Measurements from ENCODE around the gene NDUFC1. TPM values are rescaled to one million over a fixed set of nuclear protein-coding genes. Genes with fewer than 3 reads are reported as not detected.

The NDUFC1 gene
- total RNA-seq, 1 donor from 2014 or later = 18.7 TPM

DNA sequence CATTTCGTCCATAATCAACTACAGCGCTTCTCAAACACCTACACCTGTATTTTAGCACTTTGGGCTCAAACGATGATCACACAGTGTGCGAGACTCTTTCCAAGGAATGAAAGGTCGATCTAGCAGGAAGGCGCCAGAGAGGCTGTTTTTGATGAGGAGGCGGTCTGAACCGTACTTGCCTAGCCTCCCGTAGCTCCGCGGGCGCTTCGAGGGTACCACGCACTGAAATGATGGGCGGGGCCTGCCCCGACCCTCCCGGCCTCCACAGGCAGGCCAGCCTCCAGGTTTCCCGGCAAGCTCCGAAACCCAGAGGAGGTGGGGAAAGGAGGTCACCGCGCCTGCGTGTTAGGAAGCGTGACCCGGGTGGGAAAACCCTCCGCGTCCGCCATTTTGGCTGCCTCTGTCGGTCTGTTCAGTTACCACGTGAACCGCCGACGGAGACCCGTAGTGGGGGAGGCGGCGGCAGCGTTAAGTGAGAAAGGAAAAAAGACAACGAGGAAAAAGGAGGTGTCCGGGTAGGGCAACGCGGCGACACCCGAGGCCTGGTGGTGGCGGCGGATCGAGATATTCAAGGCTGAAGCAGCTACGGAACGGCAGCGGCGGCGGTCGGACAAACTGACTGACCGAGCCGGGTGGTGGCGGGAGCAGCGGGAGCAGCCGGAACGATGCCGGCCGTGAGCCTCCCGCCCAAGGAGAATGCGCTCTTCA, 1.0 kb downstream of the NDUFC1 start, which contains the start of gene NAA15:
TSS of gene NAA15 (plus strand) at position 393 of the 708 bp plus-strand sequence. CDS start at position 666, 273 bp downstream.
- TF ChIP-seq, protein P1, sequence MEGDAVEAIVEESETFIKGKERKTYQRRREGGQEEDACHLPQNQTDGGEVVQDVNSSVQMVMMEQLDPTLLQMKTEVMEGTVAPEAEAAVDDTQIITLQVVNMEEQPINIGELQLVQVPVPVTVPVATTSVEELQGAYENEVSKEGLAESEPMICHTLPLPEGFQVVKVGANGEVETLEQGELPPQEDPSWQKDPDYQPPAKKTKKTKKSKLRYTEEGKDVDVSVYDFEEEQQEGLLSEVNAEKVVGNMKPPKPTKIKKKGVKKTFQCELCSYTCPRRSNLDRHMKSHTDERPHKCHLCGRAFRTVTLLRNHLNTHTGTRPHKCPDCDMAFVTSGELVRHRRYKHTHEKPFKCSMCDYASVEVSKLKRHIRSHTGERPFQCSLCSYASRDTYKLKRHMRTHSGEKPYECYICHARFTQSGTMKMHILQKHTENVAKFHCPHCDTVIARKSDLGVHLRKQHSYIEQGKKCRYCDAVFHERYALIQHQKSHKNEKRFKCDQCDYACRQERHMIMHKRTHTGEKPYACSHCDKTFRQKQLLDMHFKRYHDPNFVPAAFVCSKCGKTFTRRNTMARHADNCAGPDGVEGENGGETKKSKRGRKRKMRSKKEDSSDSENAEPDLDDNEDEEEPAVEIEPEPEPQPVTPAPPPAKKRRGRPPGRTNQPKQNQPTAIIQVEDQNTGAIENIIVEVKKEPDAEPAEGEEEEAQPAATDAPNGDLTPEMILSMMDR (IDR thresholded peaks at IDR 0.05; ENCODE audit: insufficient read depth, low read length, severe bottlenecking) = no peak
- no peak for FAIRE-seq
- Histone ChIP-seq H3K27me3 (ENCODE audit: control insufficient read depth, insufficient read depth, low read length) (no peaks in the 10 kb centered on the region), H3K4me3 (ENCODE audit: low read depth, low read length) (peak within 1 kb of the TSS; percentile 98), H3K36me3 (ENCODE audit: control insufficient read depth, insufficient read depth, low read length) (peaks cover 4% of the 10 kb centered on the region)
- peak; percentile 94 for DNase-seq (ENCODE audit: low read depth)

- H3K4me3 ChIP-seq (ENCODE audit: low read depth, low read length) = peak overlapping the region; percentile 98
- H3K27me3 ChIP-seq (ENCODE audit: control insufficient read depth, insufficient read depth, low read length) = no peaks in the 10 kb centered on the region
- FAIRE-seq (no peak), DNase-seq (ENCODE audit: low read depth) (peak; percentile 79)
- H3K36me3 ChIP-seq (ENCODE audit: control insufficient read depth, insufficient read depth, low read length) = peaks cover 3% of the 10 kb centered on the region
- TF ChIP-seq, protein P1 (IDR thresholded peaks at IDR 0.05; ENCODE audit: insufficient read depth, low read length, severe bottlenecking) = no peak
These were observed 1.7 kb downstream of the NDUFC1 start for GRCh38 chr4:139300431-139301112.

DNA sequence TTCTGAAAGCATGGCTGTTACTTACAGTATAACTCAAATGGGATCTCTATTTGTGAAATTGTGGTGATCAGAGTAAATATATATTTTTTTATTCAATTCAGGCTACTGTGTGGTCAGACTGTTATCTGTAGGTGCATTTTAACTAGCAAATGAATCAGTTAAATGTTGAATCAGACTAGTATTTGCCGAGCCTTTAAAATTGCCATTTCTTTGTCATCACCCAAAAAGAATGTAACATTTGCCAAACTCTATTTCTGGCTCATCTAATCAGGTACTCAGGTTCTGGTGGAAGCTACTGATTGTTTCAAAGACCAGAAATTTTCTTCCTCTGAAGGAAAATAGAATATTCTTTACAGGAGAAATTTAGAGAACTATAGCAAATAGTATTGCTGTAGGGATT, 2.7 kb downstream of the NDUFC1 start:
- no peaks in the 10 kb centered on the region for H3K27me3 ChIP-seq (ENCODE audit: control insufficient read depth, insufficient read depth, low read length)
- no peaks in the 10 kb centered on the region for H3K36me3 ChIP-seq (ENCODE audit: control insufficient read depth, insufficient read depth, low read length)
- TF ChIP-seq, protein P1 (IDR thresholded peaks at IDR 0.05; ENCODE audit: insufficient read depth, low read length, severe bottlenecking) = no peak
- FAIRE-seq (no peak), DNase-seq (ENCODE audit: low read depth) (peak; percentile 57)
- H3K4me3 ChIP-seq (ENCODE audit: low read depth, low read length) = no peak overlapping the region

DNA sequence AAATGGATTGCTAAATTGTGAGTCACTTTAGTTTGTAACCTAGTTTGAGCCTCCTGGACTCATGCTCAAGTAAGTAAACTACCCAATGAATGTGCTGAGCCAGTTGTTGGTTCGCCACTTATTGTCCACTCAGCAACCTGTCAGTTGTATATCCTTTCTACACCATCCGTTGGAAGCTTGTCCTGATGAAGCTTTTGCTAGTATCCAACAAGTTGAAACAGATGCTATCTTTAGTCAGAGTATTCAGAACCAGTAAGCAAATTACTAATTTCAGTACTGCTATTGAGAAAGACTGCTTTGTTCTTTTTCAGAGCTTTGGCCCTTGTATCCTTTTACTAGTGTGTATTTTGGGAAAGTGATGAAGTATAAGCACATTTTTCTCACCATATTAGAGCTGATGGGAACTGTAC, 5.3 kb downstream of the NDUFC1 start:
- Histone ChIP-seq H3K4me3 (ENCODE audit: low read depth, low read length) (no peak overlapping the region), H3K36me3 (ENCODE audit: control insufficient read depth, insufficient read depth, low read length) (no peaks in the 10 kb centered on the region), H3K27me3 (ENCODE audit: control insufficient read depth, insufficient read depth, low read length) (no peaks in the 10 kb centered on the region)
- TF ChIP-seq, protein P1 (IDR thresholded peaks at IDR 0.05; ENCODE audit: insufficient read depth, low read length, severe bottlenecking) = no peak
- DNase-seq (ENCODE audit: low read depth) (peak; percentile 99), FAIRE-seq (no peak)

GRCh38 chr4:139295942-139296299, 6.4 kb downstream of the NDUFC1 start:
- no peaks in the 10 kb centered on the region for H3K27me3 ChIP-seq (ENCODE audit: control insufficient read depth, insufficient read depth, low read length)
- DNase-seq (ENCODE audit: low read depth) (no peak), FAIRE-seq (no peak)
- no peaks in the 10 kb centered on the region for H3K36me3 ChIP-seq (ENCODE audit: control insufficient read depth, insufficient read depth, low read length)
- H3K4me3 ChIP-seq (ENCODE audit: low read depth, low read length) = peak overlapping the region; percentile 52
- TF ChIP-seq, protein P1 (IDR thresholded peaks at IDR 0.05; ENCODE audit: insufficient read depth, low read length, severe bottlenecking) = no peak

Measured in bronchial epithelial cell (primary cell).